Thyroid gland (tissue), 4 donors: ENCODE measurements around the gene TRRAP.

Experiments used
- CTCF ChIP-seq, 6 experiments: fragments of 200-600 bp in 3 of 6; fragments of 450-650 bp in 3 of 6; sonication (generic) in 3 of 6; IDR thresholded peaks; one replicate each; pipeline ENCODE4 v1.5.1; 2016 to 2019; ENCODE audit warnings: antibody characterized with exemption in 6 of 6, mild to moderate bottlenecking in 2 of 6, inconsistent platforms in 1 of 6, moderate library complexity in 1 of 6
- POLR2A ChIP-seq, 2 donors: fragments of 450-650 bp; IDR thresholded peaks; one replicate each; pipeline ENCODE4 v1.6.1; 2017; ENCODE audit warnings: antibody characterized with exemption in 2 of 2, mild to moderate bottlenecking in 2 of 2, moderate library complexity in 1 of 2

- TF ChIP-seq CTCF (IDR thresholded peaks at IDR 0.05) (no peak), POLR2A (IDR thresholded peaks at IDR 0.05) (no peak)
These were observed 22.5 kb downstream of the TRRAP start for GRCh38 chr7:98900815-98901214.
